Gastroesophageal sphincter (tissue), 3 donors: ENCODE results near the gene HPGD.

Source experiments
- POLR2AphosphoS5 ChIP-seq: sonication (generic); formaldehyde crosslinking; IDR thresholded peaks from one replicate; pipeline ENCODE4 v1.6.1; 2017; ENCODE audit warnings: antibody characterized with exemption
- TF ChIP-seq, protein P1 (sequence below), 4 experiments: fragments of 200-600 bp in 2 of 4; fragments of 450-650 bp in 2 of 4; sonication (generic) in 1 of 4; IDR thresholded peaks; one replicate each; pipeline ENCODE4 v1.5.1; 2017 to 2019; ENCODE audit warnings: antibody characterized with exemption in 4 of 4, mild to moderate bottlenecking in 2 of 4, moderate library complexity in 2 of 4

DNA sequence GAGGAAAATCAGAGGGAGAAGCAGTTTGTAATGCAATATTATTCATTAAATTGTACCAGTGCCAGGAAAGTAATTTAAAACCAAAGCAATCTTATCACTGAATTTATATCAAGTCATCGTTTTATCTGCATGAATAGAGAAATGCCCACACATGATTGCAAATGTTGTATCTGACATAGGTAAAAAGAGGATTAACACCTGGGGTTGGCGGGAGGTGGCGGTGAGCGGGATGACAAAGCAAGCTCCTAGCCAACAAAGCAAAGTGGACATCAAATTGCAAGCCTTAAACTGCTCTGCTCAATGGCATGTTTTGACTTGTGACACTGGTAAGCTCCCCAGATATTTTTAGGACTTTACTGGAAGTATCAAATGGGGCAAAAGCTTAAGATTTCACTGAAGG, 16.4 kb downstream of the HPGD start:
- TF ChIP-seq, protein P1, sequence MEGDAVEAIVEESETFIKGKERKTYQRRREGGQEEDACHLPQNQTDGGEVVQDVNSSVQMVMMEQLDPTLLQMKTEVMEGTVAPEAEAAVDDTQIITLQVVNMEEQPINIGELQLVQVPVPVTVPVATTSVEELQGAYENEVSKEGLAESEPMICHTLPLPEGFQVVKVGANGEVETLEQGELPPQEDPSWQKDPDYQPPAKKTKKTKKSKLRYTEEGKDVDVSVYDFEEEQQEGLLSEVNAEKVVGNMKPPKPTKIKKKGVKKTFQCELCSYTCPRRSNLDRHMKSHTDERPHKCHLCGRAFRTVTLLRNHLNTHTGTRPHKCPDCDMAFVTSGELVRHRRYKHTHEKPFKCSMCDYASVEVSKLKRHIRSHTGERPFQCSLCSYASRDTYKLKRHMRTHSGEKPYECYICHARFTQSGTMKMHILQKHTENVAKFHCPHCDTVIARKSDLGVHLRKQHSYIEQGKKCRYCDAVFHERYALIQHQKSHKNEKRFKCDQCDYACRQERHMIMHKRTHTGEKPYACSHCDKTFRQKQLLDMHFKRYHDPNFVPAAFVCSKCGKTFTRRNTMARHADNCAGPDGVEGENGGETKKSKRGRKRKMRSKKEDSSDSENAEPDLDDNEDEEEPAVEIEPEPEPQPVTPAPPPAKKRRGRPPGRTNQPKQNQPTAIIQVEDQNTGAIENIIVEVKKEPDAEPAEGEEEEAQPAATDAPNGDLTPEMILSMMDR (IDR thresholded peaks at IDR 0.05), result no peak
- TF ChIP-seq POLR2AphosphoS5, result no peak
